Central memory CD8-positive, alpha-beta T cell (primary cell): ENCODE measurements around the gene STAT3.
"Not testable (repeated sequence)": the region's sequence is repeated elsewhere in the genome, so short reads cannot be mapped to it uniquely, and the experiment has no call there.

Experiments
- ATAC-seq: fragments of 150-1000 bp; cut with Tn5 transposase; replicated peaks from 2 replicates; pipeline ENCODE4 v1.10.0; 2022; ENCODE audit warnings: mild to moderate bottlenecking, moderate FRiP score, moderate number of reproducible peaks; ENCODE audit not compliant: poor library complexity, severe bottlenecking; ENCODE audit errors: extremely low read depth
- DNase-seq, 2 donors: peaks; one replicate each; pipeline ENCODE4 v3.0.0; 2021; ENCODE audit warnings: low spot score in 2 of 2
- H3K27ac Mint-ChIP-seq: one replicate; pipeline ENCODE4 v1.8.0; 2022; ENCODE audit warnings: low read depth, mild to moderate bottlenecking, moderate library complexity, mixed read lengths
- H3K27me3 Mint-ChIP-seq: one replicate; pipeline ENCODE4 v1.8.0; 2022; ENCODE audit warnings: mixed read lengths
- H3K36me3 Mint-ChIP-seq: one replicate; pipeline ENCODE4 v1.8.0; 2022; ENCODE audit warnings: mild to moderate bottlenecking, moderate library complexity, mixed read lengths; ENCODE audit not compliant: insufficient read depth
- H3K4me1 Mint-ChIP-seq: one replicate; pipeline ENCODE4 v1.8.0; 2022; ENCODE audit warnings: mixed read lengths
- H3K4me3 Mint-ChIP-seq: one replicate; pipeline ENCODE4 v1.8.0; 2022; ENCODE audit warnings: mild to moderate bottlenecking, moderate library complexity, mixed read lengths
- H3K9me3 Mint-ChIP-seq: one replicate; pipeline ENCODE4 v1.8.0; 2022; ENCODE audit warnings: mixed read lengths

STAT3 gene

DNA sequence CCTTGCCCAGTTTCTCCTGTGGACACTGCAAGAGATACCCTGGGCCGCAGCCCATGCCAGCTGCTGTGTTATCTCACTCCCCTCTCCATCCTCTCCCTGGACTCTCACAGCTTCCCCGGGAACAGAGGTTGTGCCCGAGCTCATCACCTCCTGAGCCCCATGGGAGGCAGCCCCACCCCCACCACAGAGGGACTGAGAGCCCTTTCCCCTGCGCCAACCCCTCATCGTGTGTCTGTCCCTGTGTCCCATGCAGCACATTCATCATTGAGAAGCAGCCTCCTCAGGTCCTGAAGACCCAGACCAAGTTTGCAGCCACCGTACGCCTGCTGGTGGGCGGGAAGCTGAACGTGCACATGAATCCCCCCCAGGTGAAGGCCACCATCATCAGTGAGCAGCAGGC lies 87.2 kb downstream of the STAT3 start:
- H3K27me3 Mint-ChIP-seq, result no peaks in the 10 kb centered on the region
- no peak overlapping the region for H3K27ac Mint-ChIP-seq
- ATAC-seq (no peak), DNase-seq (no peak)
- H3K4me1 Mint-ChIP-seq, result peaks cover 10% of the 10 kb centered on the region
- H3K9me3 Mint-ChIP-seq, result no peaks in the 10 kb centered on the region
- peaks cover 52% of the 10 kb centered on the region for H3K36me3 Mint-ChIP-seq
- H3K4me3 Mint-ChIP-seq, result no peak overlapping the region

DNA sequence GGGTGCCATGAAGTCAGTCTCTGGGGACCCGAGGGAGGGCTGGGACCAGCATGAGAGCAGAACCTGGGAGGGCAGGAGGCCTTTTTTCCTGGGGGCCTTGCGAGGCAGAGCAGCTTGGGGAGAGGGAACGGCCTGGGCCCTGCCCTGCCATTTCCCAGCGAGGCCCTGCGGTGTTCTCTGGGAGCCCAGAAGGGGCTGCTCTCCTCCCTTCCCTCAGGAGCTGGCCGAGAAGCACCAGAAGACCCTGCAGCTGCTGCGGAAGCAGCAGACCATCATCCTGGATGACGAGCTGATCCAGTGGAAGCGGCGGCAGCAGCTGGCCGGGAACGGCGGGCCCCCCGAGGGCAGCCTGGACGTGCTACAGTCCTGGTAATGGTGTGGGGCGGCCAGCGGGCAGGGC lies 88.3 kb downstream of the STAT3 start:
- not testable (repeated sequence) for H3K9me3 Mint-ChIP-seq, H3K4me3 Mint-ChIP-seq, DNase-seq, H3K27ac Mint-ChIP-seq, H3K27me3 Mint-ChIP-seq, ATAC-seq
- Mint-ChIP-seq H3K4me1 (peaks cover 19% of the 10 kb centered on the region), H3K36me3 (peaks cover 59% of the 10 kb centered on the region)

DNA sequence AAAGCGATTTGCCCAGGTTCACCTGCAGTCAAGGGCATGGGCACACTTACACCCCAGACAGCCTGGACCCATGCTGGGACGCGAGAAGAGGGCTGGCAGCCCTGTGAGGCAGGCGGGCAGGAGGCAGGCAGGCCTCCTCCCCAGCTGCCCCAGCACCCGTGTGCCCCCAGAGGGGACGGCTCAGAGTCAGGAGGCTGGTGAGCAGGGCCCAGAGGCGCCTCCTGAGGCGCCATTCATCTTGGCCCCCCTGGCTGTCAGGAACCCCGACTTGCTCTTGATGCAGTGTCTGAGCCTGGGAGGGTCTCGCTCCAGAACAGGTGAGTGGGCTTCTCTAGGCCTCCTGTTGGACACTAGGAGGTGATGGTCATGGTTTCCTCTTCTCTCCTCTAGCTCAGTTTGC lies 88.9 kb downstream of the STAT3 start:
- not testable (repeated sequence) for H3K9me3 Mint-ChIP-seq, H3K4me3 Mint-ChIP-seq, ATAC-seq, H3K27ac Mint-ChIP-seq, DNase-seq, H3K27me3 Mint-ChIP-seq
- H3K4me1 Mint-ChIP-seq, result peaks cover 21% of the 10 kb centered on the region
- peaks cover 57% of the 10 kb centered on the region for H3K36me3 Mint-ChIP-seq

DNA sequence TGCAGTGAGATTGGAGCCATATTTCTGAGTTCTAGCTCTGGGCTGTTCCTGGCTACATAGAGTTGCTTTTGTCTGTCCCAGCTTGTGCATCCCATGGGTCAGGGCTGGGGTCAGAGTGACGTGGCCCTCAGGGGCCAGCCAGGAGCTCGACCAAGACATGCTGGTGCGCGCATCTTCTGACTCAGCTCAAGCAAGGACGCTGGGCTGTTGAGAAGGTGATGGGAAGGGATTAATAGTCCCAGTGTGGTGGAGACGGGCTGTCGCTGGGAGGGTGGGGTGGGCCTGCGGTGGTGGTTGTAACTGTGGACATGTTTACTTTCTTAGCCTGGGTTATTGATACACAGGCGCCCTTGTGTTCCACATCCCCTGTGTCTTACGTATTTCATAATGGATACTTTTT lies 90.5 kb downstream of the STAT3 start:
- H3K36me3 Mint-ChIP-seq, result peaks cover 52% of the 10 kb centered on the region
- not testable (repeated sequence) for ATAC-seq, H3K27ac Mint-ChIP-seq

DNA sequence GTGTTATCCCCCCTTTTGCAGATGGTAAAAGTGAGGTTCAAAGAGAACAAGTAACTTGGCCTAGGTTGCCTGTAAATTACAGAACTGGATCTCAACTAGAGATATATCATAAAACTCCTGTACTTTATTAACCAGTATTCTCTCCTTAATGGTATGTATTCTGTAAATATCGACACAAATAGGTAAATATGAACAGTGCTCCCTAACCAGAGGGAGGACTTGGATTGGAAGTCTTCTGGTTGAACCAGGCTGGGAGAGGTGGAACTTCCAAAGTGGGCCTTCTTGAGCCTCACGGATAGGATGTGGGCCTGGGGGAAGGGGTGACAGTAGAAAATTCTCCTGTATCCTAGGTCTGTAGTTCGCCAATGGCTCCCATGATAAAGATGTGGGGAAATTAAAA lies 92.2 kb downstream of the STAT3 start:
- ATAC-seq, result no peak
- Mint-ChIP-seq H3K9me3 (no peaks in the 10 kb centered on the region), H3K36me3 (peaks cover 50% of the 10 kb centered on the region), H3K27me3 (no peaks in the 10 kb centered on the region), H3K27ac (no peak overlapping the region), H3K4me3 (no peak overlapping the region), H3K4me1 (peaks cover 40% of the 10 kb centered on the region)
- no peak for DNase-seq

More for the DNA sequence above, 90.5 kb downstream of the STAT3 start:
- H3K4me3 Mint-ChIP-seq, H3K27me3 Mint-ChIP-seq, H3K9me3 Mint-ChIP-seq, DNase-seq: not testable (repeated sequence)
- H3K4me1 Mint-ChIP-seq, result peaks cover 29% of the 10 kb centered on the region

DNA sequence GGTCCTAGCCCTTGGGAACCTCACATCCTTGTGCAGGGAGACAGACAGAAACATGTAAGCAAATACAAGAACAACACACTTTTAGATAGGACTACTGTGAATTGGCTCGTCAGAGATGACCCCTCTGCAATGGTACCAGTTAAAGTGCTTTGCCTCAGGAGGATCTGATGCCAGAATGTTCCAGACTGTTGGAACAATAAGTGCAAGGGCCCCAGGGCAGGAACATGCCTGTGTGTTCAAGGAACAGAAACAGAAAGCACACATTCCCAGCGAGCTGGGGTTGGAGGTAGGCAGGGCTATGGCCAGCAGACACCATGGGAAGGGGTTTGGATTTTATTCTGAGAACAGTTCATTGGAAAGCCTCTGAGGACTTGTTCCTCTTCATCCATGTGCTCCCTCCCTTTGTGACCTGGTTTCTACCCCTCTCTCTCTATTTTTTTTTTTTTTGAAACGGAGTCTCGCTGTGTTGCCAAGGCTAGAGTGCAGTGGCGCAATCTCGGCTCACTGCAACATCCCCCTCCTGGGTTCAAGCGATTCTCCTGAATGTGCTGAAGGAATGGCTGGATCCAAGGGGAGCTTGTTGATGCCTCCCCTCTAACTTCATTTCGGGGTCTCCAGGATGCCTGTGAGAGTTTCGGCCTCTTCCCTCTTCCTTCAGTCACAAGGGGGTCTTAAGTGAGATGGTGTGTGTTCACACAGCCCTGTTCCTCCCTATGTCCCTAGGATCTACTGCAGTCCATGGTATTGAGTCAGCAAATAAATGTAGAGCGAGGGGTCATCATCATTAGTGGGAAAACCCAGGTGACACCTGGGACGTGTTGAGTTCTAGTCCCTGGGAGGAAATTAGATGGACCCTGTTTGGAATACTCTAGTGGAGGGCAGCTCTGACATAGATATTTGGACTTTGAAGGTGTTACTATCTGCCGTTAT lies 93.5 kb downstream of the STAT3 start:
- Mint-ChIP-seq H3K27me3 (no peaks in the 10 kb centered on the region), H3K4me3 (no peak overlapping the region), H3K4me1 (peaks cover 51% of the 10 kb centered on the region), H3K9me3 (no peaks in the 10 kb centered on the region), H3K36me3 (peaks cover 51% of the 10 kb centered on the region), H3K27ac (no peak overlapping the region)
- ATAC-seq, result no peak
- no peak for DNase-seq

DNA sequence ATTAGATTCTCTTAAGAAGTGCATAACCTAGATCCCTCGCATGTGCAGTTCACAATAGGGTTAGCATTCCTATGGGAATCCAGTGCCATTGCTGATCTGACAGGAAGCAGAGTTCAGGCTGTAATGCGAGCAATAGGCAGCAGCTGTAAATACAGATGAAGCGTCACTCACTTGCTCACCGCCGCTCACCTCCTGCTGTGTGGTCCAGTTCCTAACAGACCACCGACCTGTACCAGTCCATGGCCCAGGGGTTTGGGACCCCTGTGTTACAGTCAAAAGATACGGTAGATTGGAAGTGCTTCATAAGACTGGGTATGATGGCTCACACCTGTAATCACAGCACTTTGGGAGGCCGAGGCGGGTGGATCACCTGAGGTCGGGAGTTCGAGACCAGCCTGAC lies 97.1 kb downstream of the STAT3 start:
- peak overlapping the region; percentile 67 for H3K27ac Mint-ChIP-seq
- H3K9me3 Mint-ChIP-seq, result no peaks in the 10 kb centered on the region
- peaks cover 71% of the 10 kb centered on the region for H3K4me1 Mint-ChIP-seq
- DNase-seq (no peak), ATAC-seq (no peak)
- no peaks in the 10 kb centered on the region for H3K27me3 Mint-ChIP-seq
- peaks cover 49% of the 10 kb centered on the region for H3K36me3 Mint-ChIP-seq
- H3K4me3 Mint-ChIP-seq, result no peak overlapping the region

DNA sequence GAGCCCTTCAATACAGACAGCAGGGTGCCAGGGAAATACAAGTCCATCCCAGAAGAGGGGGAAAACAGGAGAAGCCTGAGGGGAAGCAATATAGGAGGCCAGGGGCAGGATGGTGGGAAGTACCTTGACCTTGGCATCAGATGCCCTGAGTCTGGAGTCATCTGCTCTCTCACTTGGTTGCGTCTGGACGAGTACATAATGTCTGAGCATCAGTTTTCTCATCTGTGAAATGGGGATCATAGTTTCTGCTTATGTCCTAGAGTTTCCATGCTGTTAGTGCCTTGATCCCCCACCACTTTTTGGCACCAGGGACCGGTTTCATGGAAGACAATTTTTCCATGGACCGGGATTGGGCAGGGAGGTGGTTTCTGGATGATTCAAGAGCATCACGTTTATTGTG lies 97.7 kb downstream of the STAT3 start:
- Mint-ChIP-seq H3K4me1 (peaks cover 70% of the 10 kb centered on the region), H3K9me3 (no peaks in the 10 kb centered on the region), H3K36me3 (peaks cover 46% of the 10 kb centered on the region), H3K27ac (peak overlapping the region; percentile 98), H3K27me3 (no peaks in the 10 kb centered on the region), H3K4me3 (peak overlapping the region; percentile 96)
- DNase-seq (no peak), ATAC-seq (no peak)

DNA sequence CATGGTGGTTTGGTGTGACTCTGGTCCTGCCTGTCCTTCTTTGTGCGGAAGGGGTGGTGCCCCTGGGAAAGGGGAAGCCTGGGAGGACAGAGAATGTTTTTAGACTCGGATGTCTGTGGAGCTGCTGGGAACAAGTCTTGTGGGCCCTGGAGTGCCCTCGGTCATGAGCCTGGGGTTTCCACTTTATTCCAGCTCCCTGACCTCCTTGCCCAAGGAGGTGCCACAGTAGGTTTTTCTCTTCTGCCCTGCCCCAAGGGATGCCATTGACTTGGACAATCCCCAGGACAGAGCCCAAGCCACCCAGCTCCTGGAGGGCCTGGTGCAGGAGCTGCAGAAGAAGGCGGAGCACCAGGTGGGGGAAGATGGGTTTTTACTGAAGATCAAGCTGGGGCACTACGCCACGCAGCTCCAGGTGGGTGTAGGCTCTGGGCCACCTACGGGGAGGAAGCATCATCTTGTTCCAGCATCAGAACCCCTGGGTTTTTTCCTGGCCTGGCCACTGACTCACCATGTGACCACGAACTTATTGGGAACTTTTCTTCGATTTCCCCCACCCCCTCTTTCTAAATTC lies 98.5 kb downstream of the STAT3 start:
- no peaks in the 10 kb centered on the region for H3K9me3 Mint-ChIP-seq
- peak overlapping the region; percentile 96 for H3K4me3 Mint-ChIP-seq
- DNase-seq, result no peak
- no peaks in the 10 kb centered on the region for H3K27me3 Mint-ChIP-seq
- peaks cover 42% of the 10 kb centered on the region for H3K36me3 Mint-ChIP-seq
- peak overlapping the region; percentile 98 for H3K27ac Mint-ChIP-seq
- no peak for ATAC-seq
- H3K4me1 Mint-ChIP-seq, result peaks cover 65% of the 10 kb centered on the region

DNA sequence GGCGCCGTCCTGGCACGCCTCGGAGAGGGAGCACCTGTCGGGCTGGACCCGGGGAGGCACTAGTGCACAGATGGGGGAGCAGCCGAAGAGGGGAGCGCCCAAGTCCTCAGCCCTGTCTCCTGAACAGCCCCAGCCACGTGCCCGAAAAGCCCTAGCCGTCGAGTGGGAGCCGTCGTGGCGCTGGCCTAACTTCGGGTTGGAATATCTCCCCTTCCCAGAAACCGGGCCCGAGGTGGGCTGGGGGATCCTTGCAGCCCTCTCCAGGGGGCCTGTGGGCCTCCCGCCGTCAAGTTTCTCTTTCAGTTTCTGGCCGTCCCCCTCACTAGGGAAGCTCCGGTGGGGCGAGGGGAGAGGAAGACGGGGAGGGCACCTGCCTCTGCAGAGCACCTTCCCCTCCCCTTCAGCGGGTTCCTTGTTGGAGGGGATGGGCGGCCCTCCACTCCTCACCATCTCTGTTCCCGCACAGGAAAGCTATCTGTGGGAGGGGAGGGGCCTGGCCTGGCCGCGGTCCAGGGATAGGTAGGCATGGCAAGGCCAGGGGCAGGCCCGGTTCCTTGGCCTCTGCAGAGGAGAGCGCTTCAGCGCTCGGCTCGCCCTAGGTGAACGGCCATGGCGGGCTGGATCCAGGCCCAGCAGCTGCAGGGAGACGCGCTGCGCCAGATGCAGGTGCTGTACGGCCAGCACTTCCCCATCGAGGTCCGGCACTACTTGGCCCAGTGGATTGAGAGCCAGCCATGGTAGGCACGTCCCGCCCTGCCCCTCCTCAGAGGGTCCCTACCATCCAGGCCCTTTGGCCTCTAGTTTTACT lies 99.2 kb downstream of the STAT3 start:
- Mint-ChIP-seq H3K4me3 (peak overlapping the region; percentile 96), H3K36me3 (peaks cover 36% of the 10 kb centered on the region), H3K4me1 (peaks cover 61% of the 10 kb centered on the region), H3K27me3 (no peaks in the 10 kb centered on the region), H3K27ac (peak overlapping the region; percentile 98), H3K9me3 (no peaks in the 10 kb centered on the region)
- ATAC-seq, result peak; percentile 27
- DNase-seq, result peak; percentile 39 to 51

DNA sequence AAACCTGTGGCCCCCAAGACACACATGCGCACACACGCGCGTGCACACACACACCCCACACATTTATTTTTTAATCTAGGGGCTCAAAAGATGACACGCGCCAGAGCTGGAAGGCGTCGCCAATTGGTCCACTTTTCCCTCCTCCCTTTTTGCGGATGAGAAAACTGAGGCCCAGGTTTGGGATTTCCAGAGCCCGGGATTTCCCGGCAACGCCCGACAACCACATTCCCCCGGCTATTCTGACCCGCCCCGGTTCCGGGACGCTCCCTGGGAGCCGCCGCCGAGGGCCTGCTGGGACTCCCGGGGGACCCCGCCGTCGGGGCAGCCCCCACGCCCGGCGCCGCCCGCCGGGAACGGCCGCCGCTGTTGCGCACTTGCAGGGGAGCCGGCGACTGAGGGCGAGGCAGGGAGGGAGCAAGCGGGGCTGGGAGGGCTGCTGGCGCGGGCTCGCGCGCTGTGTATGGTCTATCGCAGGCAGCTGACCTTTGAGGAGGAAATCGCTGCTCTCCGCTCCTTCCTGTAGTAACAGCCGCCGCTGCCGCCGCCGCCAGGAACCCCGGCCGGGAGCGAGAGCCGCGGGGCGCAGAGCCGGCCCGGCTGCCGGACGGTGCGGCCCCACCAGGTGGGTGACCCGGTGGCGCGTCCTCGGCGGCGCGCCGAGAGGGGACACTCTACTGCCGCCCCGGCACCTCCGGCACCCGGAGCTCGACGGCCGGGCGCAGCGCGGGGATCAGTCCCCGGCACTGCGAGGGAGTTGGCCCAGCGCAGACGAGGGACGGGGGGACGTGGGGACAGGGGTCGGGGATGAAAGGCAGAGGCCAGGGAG lies 100.1 kb downstream of the STAT3 start, which contains the start of gene STAT5A:
TSS of gene STAT5A (plus strand) at position 522 of the 826 bp plus-strand sequence. CDS start 914 bp downstream, outside the sequence.
- Mint-ChIP-seq H3K27ac (peak within 1 kb of the TSS; percentile 98), H3K27me3 (no peaks in the 10 kb centered on the region), H3K9me3 (no peaks in the 10 kb centered on the region), H3K36me3 (peaks cover 33% of the 10 kb centered on the region), H3K4me3 (peak within 1 kb of the TSS; percentile 96), H3K4me1 (peaks cover 55% of the 10 kb centered on the region)
- DNase-seq (peak; percentile 74 to 83), ATAC-seq (peak; percentile 88)
